ENCODE results near the gene RAB11FIP4.

The RAB11FIP4 gene

GRCh38 chr17:31449746-31450145 lies 58.3 kb downstream of the RAB11FIP4 start:
- H3K27me3 ChIP-seq (ENCODE audit: insufficient read depth, poor library complexity, severe bottlenecking): no peaks in the 10 kb centered on the region
- H3K9me3 ChIP-seq (ENCODE audit: severe bottlenecking): no peaks in the 10 kb centered on the region
- no peaks in the 10 kb centered on the region for H3K4me1 ChIP-seq (ENCODE audit: insufficient read depth, poor library complexity, severe bottlenecking)
- DNase-seq (ENCODE audit: low spot score) (no peak), ATAC-seq (ENCODE audit: low read depth) (no peak)
- no peak overlapping the region for H3K4me3 ChIP-seq (ENCODE audit: severe bottlenecking)
- TF ChIP-seq CTCF (IDR thresholded peaks at IDR 0.05; ENCODE audit: poor library complexity, severe bottlenecking): no peak
- no peaks in the 10 kb centered on the region for H3K36me3 ChIP-seq (ENCODE audit: low read depth)
- H3K27ac ChIP-seq (ENCODE audit: poor library complexity, severe bottlenecking): no peak overlapping the region

- no peaks in the 10 kb centered on the region for H3K27me3 ChIP-seq (ENCODE audit: insufficient read depth, poor library complexity, severe bottlenecking)
- no peak overlapping the region for H3K4me3 ChIP-seq (ENCODE audit: severe bottlenecking)
- no peak for TF ChIP-seq CTCF (IDR thresholded peaks at IDR 0.05; ENCODE audit: poor library complexity, severe bottlenecking)
- no peak overlapping the region for H3K27ac ChIP-seq (ENCODE audit: poor library complexity, severe bottlenecking)
- no peaks in the 10 kb centered on the region for H3K9me3 ChIP-seq (ENCODE audit: severe bottlenecking)
- no peaks in the 10 kb centered on the region for H3K36me3 ChIP-seq (ENCODE audit: low read depth)
- no peaks in the 10 kb centered on the region for H3K4me1 ChIP-seq (ENCODE audit: insufficient read depth, poor library complexity, severe bottlenecking)
- DNase-seq (ENCODE audit: low spot score): no peak
- ATAC-seq (ENCODE audit: low read depth): peak; percentile 80
Measured at GRCh38 chr17:31452101-31452500, 60.6 kb downstream of the RAB11FIP4 start.

GRCh38 chr17:31452561-31453110 lies 61.2 kb downstream of the RAB11FIP4 start:
- Histone ChIP-seq H3K4me1 (ENCODE audit: insufficient read depth, poor library complexity, severe bottlenecking) (no peaks in the 10 kb centered on the region), H3K36me3 (ENCODE audit: low read depth) (no peaks in the 10 kb centered on the region), H3K4me3 (ENCODE audit: severe bottlenecking) (no peak overlapping the region), H3K27me3 (ENCODE audit: insufficient read depth, poor library complexity, severe bottlenecking) (no peaks in the 10 kb centered on the region), H3K27ac (ENCODE audit: poor library complexity, severe bottlenecking) (no peak overlapping the region), H3K9me3 (ENCODE audit: severe bottlenecking) (no peaks in the 10 kb centered on the region)
- ATAC-seq (ENCODE audit: low read depth) (no peak), DNase-seq (ENCODE audit: low spot score) (no peak)
- no peak for TF ChIP-seq CTCF (IDR thresholded peaks at IDR 0.05; ENCODE audit: poor library complexity, severe bottlenecking)

- TF ChIP-seq CTCF (IDR thresholded peaks at IDR 0.05; ENCODE audit: poor library complexity, severe bottlenecking): no peak
- ATAC-seq (ENCODE audit: low read depth): no peak
- Histone ChIP-seq H3K27ac (ENCODE audit: poor library complexity, severe bottlenecking) (no peak overlapping the region), H3K4me1 (ENCODE audit: insufficient read depth, poor library complexity, severe bottlenecking) (no peaks in the 10 kb centered on the region), H3K27me3 (ENCODE audit: insufficient read depth, poor library complexity, severe bottlenecking) (no peaks in the 10 kb centered on the region), H3K36me3 (ENCODE audit: low read depth) (no peaks in the 10 kb centered on the region), H3K9me3 (ENCODE audit: severe bottlenecking) (no peaks in the 10 kb centered on the region), H3K4me3 (ENCODE audit: severe bottlenecking) (no peak overlapping the region)
- DNase-seq (ENCODE audit: low spot score): no peak
Measured at GRCh38 chr17:31453896-31454295, 62.4 kb downstream of the RAB11FIP4 start.

- H3K36me3 ChIP-seq (ENCODE audit: low read depth): no peaks in the 10 kb centered on the region
- no peaks in the 10 kb centered on the region for H3K27me3 ChIP-seq (ENCODE audit: insufficient read depth, poor library complexity, severe bottlenecking)
- H3K4me3 ChIP-seq (ENCODE audit: severe bottlenecking): no peak overlapping the region
- DNase-seq (ENCODE audit: low spot score) (no peak), ATAC-seq (ENCODE audit: low read depth) (no peak)
- no peaks in the 10 kb centered on the region for H3K9me3 ChIP-seq (ENCODE audit: severe bottlenecking)
- H3K4me1 ChIP-seq (ENCODE audit: insufficient read depth, poor library complexity, severe bottlenecking): no peaks in the 10 kb centered on the region
- no peak for TF ChIP-seq CTCF (IDR thresholded peaks at IDR 0.05; ENCODE audit: poor library complexity, severe bottlenecking)
- H3K27ac ChIP-seq (ENCODE audit: poor library complexity, severe bottlenecking): no peak overlapping the region
Measured at GRCh38 chr17:31456814-31457213, 65.3 kb downstream of the RAB11FIP4 start.
